ENCODE results near the gene GRID2. TPM values are rescaled to one million over a fixed set of nuclear protein-coding genes. Genes with fewer than 3 reads are reported as not detected.

GRID2 gene
- total and polyA plus RNA-seq, 12 donors, result 0.55 to 4.0 (median 2.0) TPM

DNA sequence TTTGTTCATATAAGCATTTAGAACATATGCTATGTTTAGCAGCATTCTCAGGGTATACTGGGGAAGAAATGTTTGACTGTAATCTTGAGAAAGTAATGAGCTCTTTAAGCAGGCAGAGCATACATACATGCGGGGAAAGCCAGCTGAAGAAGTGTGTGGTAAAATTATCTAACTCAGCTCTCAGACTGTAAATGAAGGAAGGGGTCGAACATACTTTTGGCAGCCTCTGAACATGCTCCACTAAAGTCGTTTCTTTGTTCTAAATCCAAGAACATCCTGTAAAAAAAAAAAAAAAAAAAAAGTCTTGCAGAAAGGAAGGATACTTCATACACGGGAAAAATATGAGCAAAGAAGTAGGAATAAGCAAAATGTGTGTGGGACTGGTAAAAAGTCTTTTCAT, 224.8 kb downstream of the GRID2 start:
- Histone ChIP-seq H3K36me3 (replicated peaks in 1 of 2) (no peaks in the 10 kb centered on the region), H3K9me3 (replicated peaks in 1 of 3) (no peaks in the 10 kb centered on the region), H3K27me3 (no peaks in the 10 kb centered on the region), H3K4me3 (no peak overlapping the region), H3K27ac (no peak overlapping the region), H3K4me1 (replicated peaks in 1 of 2) (no peaks in the 10 kb centered on the region)
- intact Hi-C loops (cut with DNase I), result no loop called here
- 28 to 45% (median 38%) methylated on average over 4 of the region's 4 CpGs for whole genome bisulfite sequencing, 4 donors
- no peak for DNase-seq
- TF ChIP-seq, protein P1, sequence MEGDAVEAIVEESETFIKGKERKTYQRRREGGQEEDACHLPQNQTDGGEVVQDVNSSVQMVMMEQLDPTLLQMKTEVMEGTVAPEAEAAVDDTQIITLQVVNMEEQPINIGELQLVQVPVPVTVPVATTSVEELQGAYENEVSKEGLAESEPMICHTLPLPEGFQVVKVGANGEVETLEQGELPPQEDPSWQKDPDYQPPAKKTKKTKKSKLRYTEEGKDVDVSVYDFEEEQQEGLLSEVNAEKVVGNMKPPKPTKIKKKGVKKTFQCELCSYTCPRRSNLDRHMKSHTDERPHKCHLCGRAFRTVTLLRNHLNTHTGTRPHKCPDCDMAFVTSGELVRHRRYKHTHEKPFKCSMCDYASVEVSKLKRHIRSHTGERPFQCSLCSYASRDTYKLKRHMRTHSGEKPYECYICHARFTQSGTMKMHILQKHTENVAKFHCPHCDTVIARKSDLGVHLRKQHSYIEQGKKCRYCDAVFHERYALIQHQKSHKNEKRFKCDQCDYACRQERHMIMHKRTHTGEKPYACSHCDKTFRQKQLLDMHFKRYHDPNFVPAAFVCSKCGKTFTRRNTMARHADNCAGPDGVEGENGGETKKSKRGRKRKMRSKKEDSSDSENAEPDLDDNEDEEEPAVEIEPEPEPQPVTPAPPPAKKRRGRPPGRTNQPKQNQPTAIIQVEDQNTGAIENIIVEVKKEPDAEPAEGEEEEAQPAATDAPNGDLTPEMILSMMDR (IDR thresholded peaks at IDR 0.05), result no peak
- TF ChIP-seq POLR2A (IDR thresholded peaks at IDR 0.05), result no peak

DNA sequence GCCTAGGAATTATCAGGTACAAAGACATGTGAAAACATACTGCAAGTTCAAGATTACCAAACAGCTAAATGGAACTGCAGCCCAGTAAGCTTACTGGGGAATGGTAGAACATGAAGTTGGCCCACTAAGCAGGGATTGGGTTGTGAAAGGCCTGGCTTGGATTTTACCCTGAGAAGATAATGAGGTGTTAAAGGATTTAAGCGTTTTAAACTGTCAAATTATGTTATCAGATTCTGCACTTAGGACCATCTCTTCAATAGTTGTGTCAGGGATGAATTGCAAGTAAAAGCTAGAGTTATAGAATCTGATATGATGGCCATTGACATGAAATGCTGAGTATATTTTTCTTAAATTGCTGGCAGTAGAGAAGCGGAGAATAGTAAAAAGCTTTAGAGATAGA, 225.7 kb downstream of the GRID2 start:
- no peak for DNase-seq
- H3K36me3 ChIP-seq (replicated peaks in 1 of 2), result no peaks in the 10 kb centered on the region
- no peaks in the 10 kb centered on the region for H3K9me3 ChIP-seq (replicated peaks in 1 of 3)
- no peak for TF ChIP-seq POLR2A (IDR thresholded peaks at IDR 0.05)
- TF ChIP-seq, protein P1 (IDR thresholded peaks at IDR 0.05), result no peak
- intact Hi-C loops (cut with DNase I), result no loop called here
- no peak overlapping the region for H3K4me3 ChIP-seq
- WGBS, 4 donors, result 72 to 78% (median 76%) methylated on average over 2 of the region's 2 CpGs
- no peak overlapping the region for H3K27ac ChIP-seq
- no peaks in the 10 kb centered on the region for H3K4me1 ChIP-seq (replicated peaks in 1 of 2)
- no peaks in the 10 kb centered on the region for H3K27me3 ChIP-seq

DNA sequence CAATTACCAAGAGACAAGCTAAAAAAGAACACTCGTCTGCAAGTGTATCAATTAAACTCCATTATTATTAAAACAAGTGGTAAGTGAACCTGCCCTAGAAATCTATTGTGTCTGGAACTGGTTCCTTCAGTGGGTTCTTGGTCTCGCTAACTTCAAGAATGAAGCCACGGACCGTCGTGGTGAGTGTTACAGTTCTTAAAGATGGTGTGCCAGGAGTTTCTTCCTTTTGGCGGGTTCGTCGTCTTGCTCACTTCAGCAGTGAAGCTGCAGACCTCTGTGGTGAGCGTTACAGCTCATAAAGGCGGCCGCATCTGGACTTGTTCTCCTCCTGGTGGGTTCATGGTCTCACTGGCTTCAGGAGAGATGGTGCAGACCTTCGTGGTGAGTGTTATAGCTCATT, 231.8 kb downstream of the GRID2 start:
- no peaks in the 10 kb centered on the region for H3K27me3 ChIP-seq
- intact Hi-C loops (cut with DNase I), result no loop called here
- 64 to 84% (median 81%) methylated on average over 9 to 12 of the region's 12 CpGs for WGBS, 4 donors
- peak in 1 of 7 donors; percentile 59 for DNase-seq
- no peaks in the 10 kb centered on the region for H3K36me3 ChIP-seq (replicated peaks in 1 of 2)
- H3K4me1 ChIP-seq (replicated peaks in 1 of 2), result no peaks in the 10 kb centered on the region
- TF ChIP-seq POLR2A (IDR thresholded peaks at IDR 0.05), result no peak
- TF ChIP-seq, protein P1 (IDR thresholded peaks at IDR 0.05), result no peak
- peak overlapping the region in 1 of 5 donors; percentile 38 for H3K27ac ChIP-seq
- H3K4me3 ChIP-seq, result no peak overlapping the region
- no peaks in the 10 kb centered on the region for H3K9me3 ChIP-seq (replicated peaks in 1 of 3)

DNA sequence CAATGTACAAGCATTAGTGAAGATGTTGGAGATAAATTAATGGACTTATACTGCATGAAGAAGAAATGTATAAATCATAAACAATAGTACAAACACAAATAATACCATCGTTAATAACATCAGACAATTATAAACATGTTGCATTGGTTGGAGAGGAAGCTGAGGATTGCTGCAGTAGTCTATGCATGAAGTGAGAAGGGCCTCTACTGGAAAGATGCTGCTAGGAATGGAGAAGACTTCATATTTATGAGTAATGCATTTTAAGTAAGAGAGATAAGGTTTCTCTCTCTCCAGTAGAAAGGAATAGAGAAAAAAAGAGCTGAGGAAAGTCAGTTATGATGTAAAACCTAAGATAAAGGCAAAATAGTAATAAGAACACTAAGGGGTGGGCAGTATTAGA, 247.8 kb downstream of the GRID2 start:
- H3K9me3 ChIP-seq (replicated peaks in 1 of 3), result peaks cover 0 to 4% (median 0%) of the 10 kb centered on the region in 3 donors
- no peaks in the 10 kb centered on the region for H3K36me3 ChIP-seq (replicated peaks in 1 of 2)
- no peak for TF ChIP-seq POLR2A (IDR thresholded peaks at IDR 0.05)
- TF ChIP-seq, protein P1 (IDR thresholded peaks at IDR 0.05), result no peak
- H3K27me3 ChIP-seq, result no peaks in the 10 kb centered on the region
- no peak overlapping the region for H3K4me3 ChIP-seq
- DNase-seq, result no peak
- no peak overlapping the region for H3K27ac ChIP-seq
- intact Hi-C loops (cut with DNase I), result no loop called here
- 34 to 67% (median 56%) methylated on average over 1 of the region's 1 CpG for WGBS, 4 donors
- no peaks in the 10 kb centered on the region for H3K4me1 ChIP-seq (replicated peaks in 1 of 2)
